GM19452 (cell line): ENCODE results near the gene SERINC4.

Experiments used
- ATAC-seq: cut with Tn5 transposase; IDR thresholded peaks from one replicate; pipeline ENCODE4 v1.9.1; 2021; ENCODE audit not compliant: unreplicated experiment

The SERINC4 gene

GRCh38 chr15:43763819-43764446, 36.1 kb downstream of the SERINC4 start:
- ATAC-seq = no peak

- no peak for ATAC-seq
These were observed 37.2 kb downstream of the SERINC4 start for GRCh38 chr15:43762824-43763223.

GRCh38 chr15:43751885-43752284, 48.1 kb downstream of the SERINC4 start:
- ATAC-seq = no peak

- peak; percentile 48 for ATAC-seq
These were observed 50.2 kb downstream of the SERINC4 start for GRCh38 chr15:43749690-43750345.

- ATAC-seq = no peak
These were observed 51.6 kb downstream of the SERINC4 start for GRCh38 chr15:43748376-43748775.

GRCh38 chr15:43746903-43747309, 53.1 kb downstream of the SERINC4 start:
- peak; percentile 5 for ATAC-seq

- peak; percentile 77 for ATAC-seq
These were observed 53.6 kb downstream of the SERINC4 start, which contains the start of gene PDIA3 for GRCh38 chr15:43746245-43746902. Gene PDIA3 (plus strand): TSS chr15:43746438. CDS start chr15:43746540, 102 bp downstream.
